H1 (cell line): ENCODE data around the gene UGT1A6. TPM values are rescaled to one million over a fixed set of nuclear protein-coding genes. Genes with fewer than 3 reads are reported as not detected.

Experiments used
- CTCF ChIA-PET: fragments of 300-600 bp; sonication (Branson Sonifier 250); formaldehyde crosslinking; loops from one replicate; lab custom pipeline; 2021; ENCODE audit not compliant: partially characterized antibody; lab: Charles Lee
- POLR2A ChIA-PET: fragments of 300-600 bp; sonication (Branson Sonifier 250); formaldehyde crosslinking; loops from one replicate; lab custom pipeline; 2021; ENCODE audit warnings: inconsistent platforms; ENCODE audit not compliant: partially characterized antibody; lab: Charles Lee
- DNase-seq, 2 experiments: peaks; one replicate each; pipeline versions ENCODE4 v3.0.0 to v3.0.0-alpha.2; 2010 to 2022; ENCODE audit warnings: low spot score in 2 of 2, low read depth in 1 of 2, mixed read lengths in 1 of 2
- FAIRE-seq: peaks from 2 replicates; lab custom pipeline; 2011; peaks lifted over from hg19 to GRCh38; lab: Jason Lieb, UNC
- H2AFZ ChIP-seq: 2 replicates; pipeline ENCODE4 v1.8.1; 2012; ENCODE audit warnings: low read length, inconsistent platforms
- H2AK5ac ChIP-seq: 2 replicates; pipeline ENCODE4 v1.6.1; 2013; ENCODE audit warnings: low read depth, low read length
- H2BK120ac ChIP-seq: replicated peaks from 2 replicates; pipeline ENCODE3; 2013; ENCODE audit warnings: low read depth, low read length, inconsistent platforms
- H2BK12ac ChIP-seq: 2 replicates; pipeline ENCODE4 v1.6.1; 2013; ENCODE audit warnings: low read depth, low read length
- H2BK15ac ChIP-seq: 2 replicates; pipeline ENCODE4 v1.6.1; 2013; ENCODE audit warnings: low read length
- H2BK20ac ChIP-seq: 2 replicates; pipeline ENCODE4 v1.6.1; 2013; ENCODE audit warnings: low read length
- H2BK5ac ChIP-seq: 2 replicates; pipeline ENCODE4 v1.6.1; 2013; ENCODE audit warnings: low read depth, low read length
- H3K14ac ChIP-seq: 2 replicates; pipeline ENCODE4 v1.6.1; 2013; ENCODE audit warnings: inconsistent platforms; ENCODE audit not compliant: insufficient read length
- H3K18ac ChIP-seq: 2 replicates; pipeline ENCODE4 v1.6.1; 2013; ENCODE audit warnings: low read length; ENCODE audit errors: extremely low read depth
- H3K23ac ChIP-seq: 2 replicates; pipeline ENCODE4 v1.6.1; 2013; ENCODE audit warnings: inconsistent platforms; ENCODE audit not compliant: insufficient read length
- H3K23me2 ChIP-seq: 2 replicates; pipeline ENCODE4 v1.6.1; 2013; ENCODE audit warnings: low read depth, low read length
- H3K27ac ChIP-seq: 2 replicates; pipeline ENCODE4 v1.6.1; 2011; ENCODE audit warnings: low read depth, low read length, inconsistent platforms
- H3K27me3 ChIP-seq, 4 experiments: replicated peaks in 1 of 4; 1 replicate in 1 of 4; 2 replicates in 3 of 4; pipeline versions ENCODE4 v1.6.1 to v1.8.1; 2011 to 2013; ENCODE audit warnings: low read length in 3 of 4, mild to moderate bottlenecking in 3 of 4, inconsistent platforms in 2 of 4, mixed read lengths in 2 of 4, moderate library complexity in 1 of 4; ENCODE audit not compliant: control insufficient read depth in 3 of 4, insufficient read depth in 3 of 4; ENCODE audit errors: extremely low read depth in 1 of 4
- H3K36me3 ChIP-seq, 4 experiments: 2 replicates each; pipeline versions ENCODE4 v1.6.1 to v1.8.1; 2011 to 2013; ENCODE audit warnings: mild to moderate bottlenecking in 4 of 4, low read length in 3 of 4, moderate library complexity in 2 of 4, control low read depth in 1 of 4, inconsistent platforms in 1 of 4; ENCODE audit not compliant: insufficient read depth in 4 of 4, control insufficient read depth in 2 of 4
- H3K4ac ChIP-seq: replicated peaks from 2 replicates; pipeline ENCODE3; 2013; ENCODE audit warnings: low read length, low read depth, mixed read lengths, inconsistent platforms; ENCODE audit not compliant: insufficient read length
- H3K4me1 ChIP-seq, 4 experiments: replicated peaks in 1 of 4; 1 replicate in 1 of 4; 2 replicates in 3 of 4; pipeline versions ENCODE4 v1.6.1 to v1.8.1; 2011 to 2013; ENCODE audit warnings: low read length in 3 of 4, inconsistent platforms in 2 of 4, mixed read lengths in 1 of 4; ENCODE audit not compliant: insufficient read depth in 4 of 4, control insufficient read depth in 3 of 4
- H3K4me2 ChIP-seq, 2 experiments: 2 replicates each; pipeline versions ENCODE4 v1.6.1 to v1.8.1; 2011 to 2013; ENCODE audit warnings: low read depth in 2 of 2, low read length in 2 of 2, control low read depth in 1 of 2, inconsistent platforms in 1 of 2, mild to moderate bottlenecking in 1 of 2; ENCODE audit not compliant: insufficient read depth in 1 of 2
- H3K4me3 ChIP-seq, 4 experiments: fragments of 200-600, 300-600 bp in 1 of 4; sonication (generic), shearing (Covaris generic), sonication (Bioruptor Twin) in 1 of 4; 2 replicates each; pipeline versions ENCODE4 v1.5.1 to v1.8.1; 2011 to 2016; ENCODE audit warnings: low read length in 4 of 4, low read depth in 3 of 4, control low read depth in 2 of 4, inconsistent platforms in 2 of 4, mild to moderate bottlenecking in 2 of 4, mixed read lengths in 1 of 4, moderate library complexity in 1 of 4; ENCODE audit not compliant: insufficient read depth in 2 of 4; ENCODE audit errors: extremely low read depth in 1 of 4
- H3K56ac ChIP-seq: replicated peaks from 2 replicates; pipeline ENCODE3; 2013; ENCODE audit warnings: low read depth, mild to moderate bottlenecking, mixed read lengths, low read length, inconsistent platforms; ENCODE audit not compliant: insufficient read length
- H3K79me1 ChIP-seq: 2 replicates; pipeline ENCODE4 v1.6.1; 2013; ENCODE audit warnings: low read depth, low read length, control low read depth
- H3K79me2 ChIP-seq, 2 experiments: 2 replicates each; pipeline versions ENCODE4 v1.6.1 to v1.8.1; 2012 to 2013; ENCODE audit warnings: low read length in 2 of 2, mild to moderate bottlenecking in 2 of 2, inconsistent platforms in 1 of 2; ENCODE audit not compliant: insufficient read depth in 2 of 2, control insufficient read depth in 1 of 2
- H3K9ac ChIP-seq, 4 experiments: replicated peaks in 1 of 4; 1 replicate in 1 of 4; 2 replicates in 3 of 4; pipeline versions ENCODE4 v1.6.1 to v1.8.1; 2011 to 2013; ENCODE audit warnings: low read depth in 3 of 4, low read length in 3 of 4, control low read depth in 2 of 4, mild to moderate bottlenecking in 2 of 4, moderate library complexity in 2 of 4, inconsistent platforms in 1 of 4; ENCODE audit errors: extremely low read depth in 1 of 4
- H3K9me3 ChIP-seq, 2 experiments: 2 replicates each; pipeline versions ENCODE4 v1.6.1 to v1.8.1; 2012 to 2013; ENCODE audit warnings: mild to moderate bottlenecking in 2 of 2, moderate library complexity in 2 of 2, control low read depth in 1 of 2, inconsistent platforms in 1 of 2, low read depth in 1 of 2, low read length in 1 of 2, mixed read lengths in 1 of 2; ENCODE audit not compliant: insufficient read depth in 2 of 2
- H4K20me1 ChIP-seq, 2 experiments: replicated peaks in 1 of 2; 2 replicates each; pipeline versions ENCODE3 to v1.8.1; 2011 to 2013; ENCODE audit warnings: inconsistent platforms in 2 of 2, low read length in 2 of 2, mild to moderate bottlenecking in 1 of 2; ENCODE audit not compliant: insufficient read depth in 2 of 2, control insufficient read depth in 1 of 2
- H4K5ac ChIP-seq: 2 replicates; pipeline ENCODE4 v1.6.1; 2013; ENCODE audit warnings: low read length, low read depth, mixed read lengths, inconsistent platforms; ENCODE audit not compliant: insufficient read length
- H4K8ac ChIP-seq: 2 replicates; pipeline ENCODE4 v1.8.0; 2013; ENCODE audit warnings: mild to moderate bottlenecking, moderate library complexity, low read length, inconsistent platforms; ENCODE audit not compliant: insufficient read depth; ENCODE audit errors: extremely low read depth
- H4K91ac ChIP-seq: replicated peaks from 2 replicates; pipeline ENCODE3; 2013; ENCODE audit warnings: low read length, mixed read lengths, inconsistent platforms; ENCODE audit not compliant: insufficient read length
- EZH2 ChIP-seq: fragments of 200-600 bp; sonication (generic); IDR thresholded peaks from 2 replicates; pipeline ENCODE4 v1.7.1; 2012; ENCODE audit warnings: low read depth, mild to moderate bottlenecking, moderate library complexity, low read length, inconsistent platforms; ENCODE audit not compliant: severe bottlenecking
- KDM1A ChIP-seq: fragments of 200-600, 300-600 bp; sonication (generic); IDR thresholded peaks from 2 replicates; pipeline ENCODE4 v1.7.1; 2016; ENCODE audit warnings: mild to moderate bottlenecking, low read length, borderline replicate concordance
- MAFK ChIP-seq: IDR thresholded peaks from 2 replicates; pipeline ENCODE4 v1.6.1; 2012; ENCODE audit warnings: low read depth, mild to moderate bottlenecking, improper control_type of control experiment, low read length
- POLR2A ChIP-seq, 2 experiments: IDR thresholded peaks; 1 replicate in 1 of 2; 2 replicates in 1 of 2; pipeline ENCODE4 v1.6.1; 2011; ENCODE audit warnings: low read depth in 2 of 2, low read length in 2 of 2, mild to moderate bottlenecking in 2 of 2; ENCODE audit errors: control extremely low read depth in 1 of 2
- USF2 ChIP-seq: IDR thresholded peaks from 2 replicates; pipeline ENCODE4 v1.6.1; 2011; ENCODE audit warnings: low read length, improper control_type of control experiment
- WGBS, 2 experiments: shearing (Covaris generic) in 1 of 2; methylation state at CpG; one replicate each; pipeline versions ENCODE4 v1.1.6 to v1.1.7; 2013 to 2015; ENCODE audit warnings: low lambda C conversion rate in 2 of 2, mixed read lengths in 2 of 2, inconsistent platforms in 1 of 2, low coverage in 1 of 2, missing lambda C conversion rate in 1 of 2; ENCODE audit not compliant: insufficient replicate concordance in 2 of 2, insufficient coverage in 1 of 2, insufficient read length in 1 of 2; ENCODE audit errors: extremely low coverage in 1 of 2, missing lambda C conversion rate in 1 of 2; 5-methylcytosine and 5-hydroxymethylcytosine counted together
- polyA plus RNA-seq, 7 experiments: library from polyadenylated mRNA; depleted of rRNA in 3 of 7; stranded (reverse) in 5 of 7; unstranded in 2 of 7; fragments of >200 nt in 5 of 7; fragments of 200-250 nt in 2 of 7; gene quantifications; 1 replicate in 5 of 7; 2 replicates in 1 of 7; 4 replicates in 1 of 7; pipeline versions ENCODE4 v1.2.1 to v1.2.3, GENCODE V29; 2011 to 2013; ENCODE audit warnings: missing spikeins in 2 of 7, mixed read lengths in 2 of 7
- total RNA-seq: library from RNA; stranded (reverse); fragmentation: NEBNext Ultra II Directional; extraction: Animal tissue kit (Norgen Biotek cat#: 25700); gene quantifications from 2 replicates; pipeline ENCODE4 v1.2.1, GENCODE V29; 2021

The UGT1A6 gene
- total and polyA plus RNA-seq, 2 of the 8 experiments (the other 6 are each of a cell fraction or from before 2014, with no cell fraction given): not detected

GRCh38 chr2:233705911-233706506, 13.3 kb downstream of the UGT1A6 start:
- Histone ChIP-seq H3K79me2 (no peaks in the 10 kb centered on the region), H4K5ac (no peak overlapping the region), H3K36me3 (no peaks in the 10 kb centered on the region), H3K27ac (no peak overlapping the region), H3K4me3 (no peak overlapping the region), H3K56ac (no peak overlapping the region), H3K23ac (no peak overlapping the region), H4K20me1 (no peaks in the 10 kb centered on the region), H3K9ac (no peak overlapping the region), H2BK12ac (no peak overlapping the region), H3K79me1 (no peaks in the 10 kb centered on the region), H4K91ac (no peak overlapping the region), H2AK5ac (no peak overlapping the region), H3K4ac (no peak overlapping the region), H3K9me3 (no peaks in the 10 kb centered on the region), H2BK120ac (no peak overlapping the region), H3K4me1 (no peaks in the 10 kb centered on the region), H2BK15ac (no peak overlapping the region), H3K18ac (no peak overlapping the region), H3K23me2 (no peaks in the 10 kb centered on the region), H2AFZ (no peak overlapping the region), H3K14ac (no peak overlapping the region), H3K27me3 (peaks cover 0 to 1% (median 0%) of the 10 kb centered on the region in 4 experiments; a peak in 1 of 7 replicates), H3K4me2 (no peak overlapping the region), H2BK5ac (no peak overlapping the region), H4K8ac (no peak overlapping the region), H2BK20ac (no peak overlapping the region)
- TF ChIP-seq POLR2A (IDR thresholded peaks at IDR 0.05; ENCODE audit: control extremely low read depth in 1 of 2, low read depth in 2 of 2, low read length in 2 of 2): no peak
- no peak for TF ChIP-seq MAFK
- no peak for TF ChIP-seq EZH2
- no peak for TF ChIP-seq USF2
- no peak for TF ChIP-seq KDM1A
- CTCF ChIA-PET: interaction anchor here (0.7 kb wide), 1 partner anchor 13 kb away, joined by 3 read pairs; no protein-coding TSS in a partner anchor
- DNase-seq (no peak), FAIRE-seq (no peak)
- POLR2A ChIA-PET: interaction anchor here (0.6 kb wide), 1 partner anchor 69 kb away, joined by 4 read pairs; no protein-coding TSS in a partner anchor
- 58% methylated on average over 4 of the region's 4 CpGs; no CpG with 5 or more reads in 1 of the 2 experiments for WGBS, 2 experiments
